GM23338 (cell line): ENCODE measurements around the gene ZBTB5. TPM values are rescaled to one million over a fixed set of nuclear protein-coding genes. Genes with fewer than 3 reads are reported as not detected.

ENCODE experiments used
- ATAC-seq: fragments of 200-7000 bp; cut with Tn5 transposase; 3 replicates; pipeline ENCODE4 v1.9.1; 2020
- DNase-seq: peaks from one replicate; pipeline ENCODE4 v3.0.0-alpha.2; 2015; ENCODE audit warnings: low spot score
- H2AFZ ChIP-seq: fragments of 200-600 bp; sonication (generic); 2 replicates; pipeline ENCODE4 v1.8.0; 2016; ENCODE audit warnings: antibody characterized with exemption, mild to moderate bottlenecking, moderate library complexity
- H3F3A ChIP-seq: fragments of 200-600 bp; sonication (generic); replicated peaks from 2 replicates; pipeline ENCODE4 v1.8.0; 2017; ENCODE audit warnings: antibody characterized with exemption, mixed run types, low read depth
- H3K27ac ChIP-seq: fragments of 200-600 bp; sonication (generic); 2 replicates; pipeline ENCODE4 v1.6.1; 2016; ENCODE audit warnings: low read depth
- H3K27me3 ChIP-seq: fragments of 200-600 bp; sonication (generic); 2 replicates; pipeline ENCODE4 v1.8.0; 2016; ENCODE audit warnings: mild to moderate bottlenecking, mixed run types, moderate library complexity; ENCODE audit not compliant: insufficient read depth
- H3K36me3 ChIP-seq: fragments of 200-600 bp; sonication (generic); 2 replicates; pipeline ENCODE4 v1.8.0; 2016; ENCODE audit warnings: mild to moderate bottlenecking; ENCODE audit not compliant: insufficient read depth
- H3K4me1 ChIP-seq: fragments of 200-600 bp; sonication (generic); 2 replicates; pipeline ENCODE4 v1.8.0; 2016; ENCODE audit warnings: mild to moderate bottlenecking, moderate library complexity; ENCODE audit not compliant: insufficient read depth
- H3K4me2 ChIP-seq: fragments of 200-600 bp; sonication (generic); 2 replicates; pipeline ENCODE4 v1.7.1; 2017; ENCODE audit warnings: mixed run types
- H3K4me3 ChIP-seq: fragments of 200-600 bp; sonication (generic); 2 replicates; pipeline ENCODE4 v1.6.1; 2016; ENCODE audit warnings: mixed run types
- H3K79me2 ChIP-seq: fragments of 200-600 bp; sonication (generic); replicated peaks from 2 replicates; pipeline ENCODE4 v1.8.0; 2017; ENCODE audit warnings: mild to moderate bottlenecking; ENCODE audit not compliant: insufficient read depth
- H3K9me2 ChIP-seq: fragments of 200-600 bp; sonication (generic); 2 replicates; pipeline ENCODE4 v1.8.0; 2017; ENCODE audit not compliant: insufficient read depth
- H4K20me1 ChIP-seq: fragments of 200-600 bp; sonication (generic); replicated peaks from 2 replicates; pipeline ENCODE4 v1.8.0; 2017; ENCODE audit warnings: mild to moderate bottlenecking; ENCODE audit not compliant: insufficient read depth
- H3K27ac Mint-ChIP-seq: 2 replicates; pipeline ENCODE4 v1.8.0; 2020; ENCODE audit warnings: inconsistent platforms, mild to moderate bottlenecking, moderate library complexity, mixed read lengths
- H3K27me3 Mint-ChIP-seq: 3 replicates; pipeline ENCODE4 v1.8.0; 2022; ENCODE audit warnings: low read depth, mild to moderate bottlenecking, moderate library complexity, mixed read lengths, inconsistent platforms; ENCODE audit not compliant: insufficient read depth, poor library complexity
- H3K36me3 Mint-ChIP-seq: 3 replicates; pipeline ENCODE4 v1.8.0; 2021; ENCODE audit warnings: low read depth, mild to moderate bottlenecking, inconsistent platforms, moderate library complexity, mixed read lengths
- H3K4me1 Mint-ChIP-seq: 3 replicates; pipeline ENCODE4 v1.8.0; 2020; ENCODE audit warnings: mild to moderate bottlenecking, inconsistent platforms, mixed read lengths
- H3K4me3 Mint-ChIP-seq: 3 replicates; pipeline ENCODE4 v1.8.0; 2021; ENCODE audit warnings: moderate library complexity, mild to moderate bottlenecking, inconsistent platforms, mixed read lengths
- H3K9me3 Mint-ChIP-seq: 3 replicates; pipeline ENCODE4 v1.8.0; 2020; ENCODE audit warnings: moderate library complexity, mild to moderate bottlenecking, inconsistent platforms, mixed read lengths
- CREB1 ChIP-seq: fragments of 250-450 bp; sonication (Bioruptor Pico); IDR thresholded peaks from 2 replicates; pipeline ENCODE4 v1.5.0; 2020; ENCODE audit warnings: low read depth, mild to moderate bottlenecking, moderate library complexity
- EZH2 ChIP-seq: fragments of 200-600 bp; sonication (generic); IDR thresholded peaks from one replicate; pipeline ENCODE4 v1.8.0; 2017; ENCODE audit warnings: antibody characterized with exemption, mild to moderate bottlenecking, low read depth; ENCODE audit not compliant: unreplicated experiment
- EZH2phosphoT487 ChIP-seq: fragments of 200-600 bp; sonication (generic); IDR thresholded peaks from one replicate; pipeline ENCODE4 v1.8.1; 2018; ENCODE audit warnings: antibody characterized with exemption; ENCODE audit not compliant: unreplicated experiment
- JUNB ChIP-seq: IDR thresholded peaks from one replicate; pipeline ENCODE4 v1.6.1; 2016; ENCODE audit warnings: antibody characterized with exemption; ENCODE audit not compliant: unreplicated experiment
- NANOG ChIP-seq: IDR thresholded peaks from 2 replicates; pipeline ENCODE4 v1.6.1; 2016; ENCODE audit warnings: antibody characterized with exemption, borderline replicate concordance
- POLR2AphosphoS5 ChIP-seq: IDR thresholded peaks from 2 replicates; pipeline ENCODE4 v1.6.1; 2016; ENCODE audit warnings: antibody characterized with exemption, low read depth
- STAT1 ChIP-seq: IDR thresholded peaks from one replicate; pipeline ENCODE4 v1.6.1; 2016; ENCODE audit warnings: antibody characterized with exemption; ENCODE audit not compliant: unreplicated experiment
- ZNF114 ChIP-seq: fragments of 250-450 bp; sonication (Bioruptor Pico); IDR thresholded peaks from 2 replicates; pipeline ENCODE4 v1.5.0; 2020; ENCODE audit warnings: mild to moderate bottlenecking, moderate library complexity
- ZNF331 ChIP-seq: fragments of 250-450 bp; sonication (Bioruptor Pico); IDR thresholded peaks from 2 replicates; pipeline ENCODE4 v1.5.0; 2020; ENCODE audit warnings: low read depth, mild to moderate bottlenecking, moderate library complexity
- polyA plus RNA-seq: library from polyadenylated mRNA; unstranded; fragments of >200 nt; fragmentation: Nextera tagmentation; extraction: Ambion mirVana; gene quantifications from 2 replicates; pipeline ENCODE4 v1.2.1, GENCODE V29; 2016
- total RNA-seq: library from RNA; depleted of rRNA; stranded (reverse); fragments of >200 nt; shearing (Covaris generic); gene quantifications from 2 replicates; pipeline ENCODE4 v1.2.3, GENCODE V29; 2014
- TF ChIP-seq, protein P1 (sequence below), 2 experiments: fragments of 200-600 bp in 1 of 2; sonication (generic) in 1 of 2; conservative IDR thresholded peaks; 2 replicates each; pipeline versions ENCODE4 v1.5.1 to v1.6.1; 2016 to 2017; ENCODE audit warnings: antibody characterized with exemption in 2 of 2, low read depth in 2 of 2, mild to moderate bottlenecking in 2 of 2, moderate library complexity in 1 of 2
- TF ChIP-seq, protein P2 (sequence below): IDR thresholded peaks from 2 replicates; pipeline ENCODE4 v1.6.1; 2016; ENCODE audit warnings: antibody characterized with exemption
- TF ChIP-seq, protein P3 (sequence below): fragments of 250-450 bp; sonication (Bioruptor Pico); IDR thresholded peaks from 2 replicates; pipeline ENCODE4 v1.5.0; 2020; ENCODE audit warnings: mild to moderate bottlenecking, moderate library complexity

Gene ZBTB5
- total and polyA plus RNA-seq, 2 experiments from 2014 or later = 2.8 to 19.5 TPM

DNA sequence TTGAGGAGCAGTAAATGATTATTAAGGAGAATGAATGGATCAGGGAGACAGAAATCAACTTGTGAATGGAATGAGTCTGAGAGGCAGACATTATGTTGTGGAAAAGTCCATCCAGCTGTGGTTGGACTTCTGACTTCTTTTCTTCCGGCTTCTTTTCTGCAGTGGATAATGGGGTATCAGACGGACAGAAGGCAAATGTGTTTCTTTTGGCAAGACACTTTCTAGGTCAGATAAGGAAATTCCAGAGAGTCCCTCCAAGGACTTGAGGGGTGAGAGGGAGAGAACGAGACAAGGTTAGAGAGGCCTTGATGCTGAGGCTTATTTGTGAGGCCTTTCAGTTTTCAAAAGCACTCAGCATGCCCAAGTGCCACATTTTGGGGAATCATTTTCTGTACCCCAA, 59.9 kb downstream of the ZBTB5 start (continued):
- TF ChIP-seq, protein P1, sequence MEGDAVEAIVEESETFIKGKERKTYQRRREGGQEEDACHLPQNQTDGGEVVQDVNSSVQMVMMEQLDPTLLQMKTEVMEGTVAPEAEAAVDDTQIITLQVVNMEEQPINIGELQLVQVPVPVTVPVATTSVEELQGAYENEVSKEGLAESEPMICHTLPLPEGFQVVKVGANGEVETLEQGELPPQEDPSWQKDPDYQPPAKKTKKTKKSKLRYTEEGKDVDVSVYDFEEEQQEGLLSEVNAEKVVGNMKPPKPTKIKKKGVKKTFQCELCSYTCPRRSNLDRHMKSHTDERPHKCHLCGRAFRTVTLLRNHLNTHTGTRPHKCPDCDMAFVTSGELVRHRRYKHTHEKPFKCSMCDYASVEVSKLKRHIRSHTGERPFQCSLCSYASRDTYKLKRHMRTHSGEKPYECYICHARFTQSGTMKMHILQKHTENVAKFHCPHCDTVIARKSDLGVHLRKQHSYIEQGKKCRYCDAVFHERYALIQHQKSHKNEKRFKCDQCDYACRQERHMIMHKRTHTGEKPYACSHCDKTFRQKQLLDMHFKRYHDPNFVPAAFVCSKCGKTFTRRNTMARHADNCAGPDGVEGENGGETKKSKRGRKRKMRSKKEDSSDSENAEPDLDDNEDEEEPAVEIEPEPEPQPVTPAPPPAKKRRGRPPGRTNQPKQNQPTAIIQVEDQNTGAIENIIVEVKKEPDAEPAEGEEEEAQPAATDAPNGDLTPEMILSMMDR (conservative IDR thresholded peaks at IDR 0.05; ENCODE audit: low read depth in 2 of 2) = no peak
- TF ChIP-seq NANOG = no peak

DNA sequence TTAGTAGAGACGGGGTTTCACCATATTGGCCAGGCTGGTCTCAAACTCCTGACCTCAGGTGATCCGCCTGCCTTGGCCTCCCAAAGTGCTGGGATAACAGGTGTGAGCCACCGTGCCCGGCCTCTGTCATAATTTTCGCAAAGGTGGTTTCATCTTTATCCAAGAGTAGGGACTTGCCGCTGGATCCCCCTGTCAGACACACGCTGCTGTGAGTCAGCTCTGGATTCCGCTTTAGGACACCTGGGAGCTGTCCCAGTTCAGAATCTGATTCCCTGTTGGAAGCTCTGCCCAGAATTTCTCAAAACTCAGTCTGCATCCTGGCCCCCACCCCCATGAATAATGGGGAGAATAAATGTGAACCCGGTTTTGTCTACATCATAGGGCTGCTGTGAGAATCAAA, 60.7 kb downstream of the ZBTB5 start:
- Histone ChIP-seq H3K4me2 (no peak overlapping the region), H3K4me1 (no peaks in the 10 kb centered on the region), H3K27me3 (no peaks in the 10 kb centered on the region), H2AFZ (no peak overlapping the region), H3K27ac (no peak overlapping the region), H3K9me2 (no peaks in the 10 kb centered on the region), H4K20me1 (no peaks in the 10 kb centered on the region), H3K4me3 (no peak overlapping the region), H3K36me3 (no peaks in the 10 kb centered on the region), H3F3A (no peaks in the 10 kb centered on the region), H3K79me2 (no peaks in the 10 kb centered on the region)
- no peak overlapping the region for H3K27ac Mint-ChIP-seq
- DNase-seq = no peak
- peaks cover 4% of the 10 kb centered on the region for H3K27me3 Mint-ChIP-seq
- no peak for ATAC-seq
- peaks cover 8% of the 10 kb centered on the region; the same call in 2 of the 3 replicates for H3K4me1 Mint-ChIP-seq
- H3K36me3 Mint-ChIP-seq = no peaks in the 10 kb centered on the region
- H3K4me3 Mint-ChIP-seq = no peak overlapping the region
- no peaks in the 10 kb centered on the region for H3K9me3 Mint-ChIP-seq
- TF ChIP-seq POLR2AphosphoS5 (no peak), STAT1 (no peak), ZNF114 (CRISPR knock-in tag) (no peak), NANOG (no peak), JUNB (no peak), EZH2 (no peak), ZNF331 (no peak), EZH2phosphoT487 (no peak), CREB1 (no peak)
- TF ChIP-seq, protein P2, sequence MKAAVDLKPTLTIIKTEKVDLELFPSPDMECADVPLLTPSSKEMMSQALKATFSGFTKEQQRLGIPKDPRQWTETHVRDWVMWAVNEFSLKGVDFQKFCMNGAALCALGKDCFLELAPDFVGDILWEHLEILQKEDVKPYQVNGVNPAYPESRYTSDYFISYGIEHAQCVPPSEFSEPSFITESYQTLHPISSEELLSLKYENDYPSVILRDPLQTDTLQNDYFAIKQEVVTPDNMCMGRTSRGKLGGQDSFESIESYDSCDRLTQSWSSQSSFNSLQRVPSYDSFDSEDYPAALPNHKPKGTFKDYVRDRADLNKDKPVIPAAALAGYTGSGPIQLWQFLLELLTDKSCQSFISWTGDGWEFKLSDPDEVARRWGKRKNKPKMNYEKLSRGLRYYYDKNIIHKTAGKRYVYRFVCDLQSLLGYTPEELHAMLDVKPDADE = no peak
- TF ChIP-seq, protein P1 (conservative IDR thresholded peaks at IDR 0.05; ENCODE audit: low read depth in 2 of 2) = no peak
- TF ChIP-seq, protein P3, sequence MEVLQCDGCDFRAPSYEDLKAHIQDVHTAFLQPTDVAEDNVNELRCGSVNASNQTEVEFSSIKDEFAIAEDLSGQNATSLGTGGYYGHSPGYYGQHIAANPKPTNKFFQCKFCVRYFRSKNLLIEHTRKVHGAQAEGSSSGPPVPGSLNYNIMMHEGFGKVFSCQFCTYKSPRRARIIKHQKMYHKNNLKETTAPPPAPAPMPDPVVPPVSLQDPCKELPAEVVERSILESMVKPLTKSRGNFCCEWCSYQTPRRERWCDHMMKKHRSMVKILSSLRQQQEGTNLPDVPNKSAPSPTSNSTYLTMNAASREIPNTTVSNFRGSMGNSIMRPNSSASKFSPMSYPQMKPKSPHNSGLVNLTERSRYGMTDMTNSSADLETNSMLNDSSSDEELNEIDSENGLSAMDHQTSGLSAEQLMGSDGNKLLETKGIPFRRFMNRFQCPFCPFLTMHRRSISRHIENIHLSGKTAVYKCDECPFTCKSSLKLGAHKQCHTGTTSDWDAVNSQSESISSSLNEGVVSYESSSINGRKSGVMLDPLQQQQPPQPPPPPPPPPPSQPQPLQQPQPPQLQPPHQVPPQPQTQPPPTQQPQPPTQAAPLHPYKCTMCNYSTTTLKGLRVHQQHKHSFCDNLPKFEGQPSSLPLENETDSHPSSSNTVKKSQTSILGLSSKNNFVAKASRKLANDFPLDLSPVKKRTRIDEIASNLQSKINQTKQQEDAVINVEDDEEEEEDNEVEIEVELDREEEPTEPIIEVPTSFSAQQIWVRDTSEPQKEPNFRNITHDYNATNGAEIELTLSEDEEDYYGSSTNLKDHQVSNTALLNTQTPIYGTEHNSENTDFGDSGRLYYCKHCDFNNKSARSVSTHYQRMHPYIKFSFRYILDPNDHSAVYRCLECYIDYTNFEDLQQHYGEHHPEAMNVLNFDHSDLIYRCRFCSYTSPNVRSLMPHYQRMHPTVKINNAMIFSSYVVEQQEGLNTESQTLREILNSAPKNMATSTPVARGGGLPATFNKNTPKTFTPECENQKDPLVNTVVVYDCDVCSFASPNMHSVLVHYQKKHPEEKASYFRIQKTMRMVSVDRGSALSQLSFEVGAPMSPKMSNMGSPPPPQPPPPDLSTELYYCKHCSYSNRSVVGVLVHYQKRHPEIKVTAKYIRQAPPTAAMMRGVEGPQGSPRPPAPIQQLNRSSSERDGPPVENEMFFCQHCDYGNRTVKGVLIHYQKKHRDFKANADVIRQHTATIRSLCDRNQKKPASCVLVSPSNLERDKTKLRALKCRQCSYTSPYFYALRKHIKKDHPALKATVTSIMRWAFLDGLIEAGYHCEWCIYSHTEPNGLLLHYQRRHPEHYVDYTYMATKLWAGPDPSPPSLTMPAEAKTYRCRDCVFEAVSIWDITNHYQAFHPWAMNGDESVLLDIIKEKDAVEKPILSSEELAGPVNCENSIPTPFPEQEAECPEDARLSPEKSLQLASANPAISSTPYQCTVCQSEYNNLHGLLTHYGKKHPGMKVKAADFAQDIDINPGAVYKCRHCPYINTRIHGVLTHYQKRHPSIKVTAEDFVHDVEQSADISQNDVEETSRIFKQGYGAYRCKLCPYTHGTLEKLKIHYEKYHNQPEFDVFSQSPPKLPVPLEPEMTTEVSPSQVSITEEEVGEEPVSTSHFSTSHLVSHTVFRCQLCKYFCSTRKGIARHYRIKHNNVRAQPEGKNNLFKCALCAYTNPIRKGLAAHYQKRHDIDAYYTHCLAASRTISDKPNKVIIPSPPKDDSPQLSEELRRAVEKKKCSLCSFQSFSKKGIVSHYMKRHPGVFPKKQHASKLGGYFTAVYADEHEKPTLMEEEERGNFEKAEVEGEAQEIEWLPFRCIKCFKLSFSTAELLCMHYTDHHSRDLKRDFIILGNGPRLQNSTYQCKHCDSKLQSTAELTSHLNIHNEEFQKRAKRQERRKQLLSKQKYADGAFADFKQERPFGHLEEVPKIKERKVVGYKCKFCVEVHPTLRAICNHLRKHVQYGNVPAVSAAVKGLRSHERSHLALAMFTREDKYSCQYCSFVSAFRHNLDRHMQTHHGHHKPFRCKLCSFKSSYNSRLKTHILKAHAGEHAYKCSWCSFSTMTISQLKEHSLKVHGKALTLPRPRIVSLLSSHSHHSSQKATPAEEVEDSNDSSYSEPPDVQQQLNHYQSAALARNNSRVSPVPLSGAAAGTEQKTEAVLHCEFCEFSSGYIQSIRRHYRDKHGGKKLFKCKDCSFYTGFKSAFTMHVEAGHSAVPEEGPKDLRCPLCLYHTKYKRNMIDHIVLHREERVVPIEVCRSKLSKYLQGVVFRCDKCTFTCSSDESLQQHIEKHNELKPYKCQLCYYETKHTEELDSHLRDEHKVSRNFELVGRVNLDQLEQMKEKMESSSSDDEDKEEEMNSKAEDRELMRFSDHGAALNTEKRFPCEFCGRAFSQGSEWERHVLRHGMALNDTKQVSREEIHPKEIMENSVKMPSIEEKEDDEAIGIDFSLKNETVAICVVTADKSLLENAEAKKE (CRISPR knock-in tag) = no peak
